Hepatocyte (in vitro differentiated cells): ENCODE results near the gene ABHD3. TPM values are rescaled to one million over a fixed set of nuclear protein-coding genes. Genes with fewer than 3 reads are reported as not detected.
"Not testable (repeated sequence)": the region's sequence is repeated elsewhere in the genome, so short reads cannot be mapped to it uniquely, and the experiment has no call there.

Source experiments
- DNase-seq: peaks from one replicate; pipeline ENCODE4 v3.0.0-alpha.2; 2016; ENCODE audit warnings: low spot score
- H2AFZ ChIP-seq: fragments of 200-600 bp; sonication (generic); 2 replicates; pipeline ENCODE4 v1.6.0; 2016; ENCODE audit warnings: antibody characterized with exemption, mild to moderate bottlenecking
- H3K27ac ChIP-seq: fragments of 200-600 bp; sonication (generic); 2 replicates; pipeline ENCODE4 v1.5.1; 2016; ENCODE audit warnings: mild to moderate bottlenecking
- H3K27me3 ChIP-seq: fragments of 200-600 bp; sonication (generic); 2 replicates; pipeline ENCODE4 v1.6.1; 2016
- H3K36me3 ChIP-seq: fragments of 200-600 bp; sonication (generic); replicated peaks from 2 replicates; pipeline ENCODE4 v1.5.1; 2016; ENCODE audit warnings: low read depth; ENCODE audit not compliant: insufficient read depth
- H3K4me1 ChIP-seq: fragments of 200-600 bp; sonication (generic); 2 replicates; pipeline ENCODE4 v1.5.1; 2016; ENCODE audit warnings: mild to moderate bottlenecking, moderate library complexity; ENCODE audit not compliant: insufficient read depth
- H3K4me2 ChIP-seq: fragments of 200-600 bp; sonication (generic); 2 replicates; pipeline ENCODE4 v1.6.0; 2016
- H3K4me3 ChIP-seq: fragments of 200-600 bp; sonication (generic); 2 replicates; pipeline ENCODE4 v1.5.1; 2016; ENCODE audit warnings: mild to moderate bottlenecking
- H3K79me2 ChIP-seq: fragments of 200-600 bp; sonication (generic); 2 replicates; pipeline ENCODE4 v1.6.0; 2017; ENCODE audit warnings: mild to moderate bottlenecking
- H3K9me2 ChIP-seq: fragments of 200-600 bp; sonication (generic); replicated peaks from 2 replicates; pipeline ENCODE4 v1.6.0; 2017; ENCODE audit warnings: mild to moderate bottlenecking; ENCODE audit not compliant: insufficient read depth
- H3K9me3 ChIP-seq: fragments of 200-600 bp; sonication (generic); 2 replicates; pipeline ENCODE4 v1.5.1; 2016; ENCODE audit warnings: low read depth, mild to moderate bottlenecking
- H4K20me1 ChIP-seq: fragments of 200-600 bp; sonication (generic); 2 replicates; pipeline ENCODE4 v1.6.0; 2016; ENCODE audit warnings: mild to moderate bottlenecking; ENCODE audit not compliant: insufficient read depth, poor library complexity, severe bottlenecking
- CTCF ChIP-seq: fragments of 200-600 bp; sonication (generic); IDR thresholded peaks from 2 replicates; pipeline ENCODE4 v1.5.1; 2016; ENCODE audit warnings: antibody characterized with exemption, mild to moderate bottlenecking; ENCODE audit not compliant: poor library complexity
- EZH2 ChIP-seq: fragments of 200-600 bp; sonication (generic); IDR thresholded peaks from 2 replicates; pipeline ENCODE4 v1.6.1; 2016; ENCODE audit warnings: antibody characterized with exemption, mild to moderate bottlenecking, borderline replicate concordance
- EZH2phosphoT487 ChIP-seq: fragments of 200-600 bp; sonication (generic); IDR thresholded peaks from one replicate; pipeline ENCODE4 v1.6.1; 2018; ENCODE audit warnings: antibody characterized with exemption, mild to moderate bottlenecking, low read depth, moderate library complexity; ENCODE audit not compliant: unreplicated experiment, severe bottlenecking
- WGBS: methylation state at CpG from one replicate; pipeline ENCODE4 v1.1.6; 2016; ENCODE audit warnings: low lambda C conversion rate; ENCODE audit errors: missing lambda C conversion rate; 5-methylcytosine and 5-hydroxymethylcytosine counted together
- polyA plus RNA-seq: library from polyadenylated mRNA; unstranded; fragments of >200 nt; fragmentation: Nextera tagmentation; extraction: Ambion mirVana; gene quantifications from 2 replicates; pipeline ENCODE4 v1.2.1, GENCODE V29; 2016
- total RNA-seq: library from RNA; depleted of rRNA; stranded (reverse); fragments of >200 nt; gene quantifications from 2 replicates; pipeline ENCODE4 v1.2.3, GENCODE V29; 2014

The ABHD3 gene
- total and polyA plus RNA-seq, 2 experiments from 2014 or later = 45.9 to 60.1 TPM

GRCh38 chr18:21653361-21653760, 51.2 kb downstream of the ABHD3 start:
- Histone ChIP-seq H3K79me2 (no peaks in the 10 kb centered on the region), H3K9me3 (no peaks in the 10 kb centered on the region), H3K4me3 (no peak overlapping the region), H3K27me3 (no peaks in the 10 kb centered on the region), H3K9me2 (no peaks in the 10 kb centered on the region), H3K4me2 (no peak overlapping the region), H3K36me3 (no peaks in the 10 kb centered on the region), H4K20me1 (no peaks in the 10 kb centered on the region), H3K4me1 (no peaks in the 10 kb centered on the region), H3K27ac (no peak overlapping the region), H2AFZ (no peak overlapping the region)
- 93% methylated on average over 3 of the region's 3 CpGs for WGBS
- no peak for TF ChIP-seq CTCF
- no peak for DNase-seq

- no peaks in the 10 kb centered on the region for H3K9me3 ChIP-seq
- no peak overlapping the region for H2AFZ ChIP-seq
- no peaks in the 10 kb centered on the region for H4K20me1 ChIP-seq
- no peak overlapping the region for H3K4me2 ChIP-seq
- no peak overlapping the region for H3K27ac ChIP-seq
- WGBS = 100% methylated on average over 4 of the region's 4 CpGs
- H3K9me2 ChIP-seq = no peaks in the 10 kb centered on the region
- TF ChIP-seq CTCF (no peak), EZH2 (no peak), EZH2phosphoT487 (no peak)
- no peaks in the 10 kb centered on the region for H3K36me3 ChIP-seq
- H3K27me3 ChIP-seq = no peaks in the 10 kb centered on the region
- no peaks in the 10 kb centered on the region for H3K4me1 ChIP-seq
- H3K79me2 ChIP-seq = no peaks in the 10 kb centered on the region
- DNase-seq = no peak
- H3K4me3 ChIP-seq = no peak overlapping the region
These were observed 52.5 kb downstream of the ABHD3 start for GRCh38 chr18:21652073-21652472.

GRCh38 chr18:21650311-21650710, 54.3 kb downstream of the ABHD3 start:
- 42% methylated on average over 1 of the region's 1 CpG for WGBS
- Histone ChIP-seq H3K9me2 (no peaks in the 10 kb centered on the region), H3K9me3 (no peaks in the 10 kb centered on the region), H3K79me2 (no peaks in the 10 kb centered on the region), H4K20me1 (no peaks in the 10 kb centered on the region), H2AFZ (no peak overlapping the region), H3K36me3 (no peaks in the 10 kb centered on the region), H3K27ac (no peak overlapping the region), H3K4me3 (no peak overlapping the region), H3K27me3 (no peaks in the 10 kb centered on the region), H3K4me1 (no peaks in the 10 kb centered on the region), H3K4me2 (no peak overlapping the region)
- TF ChIP-seq EZH2phosphoT487 (no peak), CTCF (no peak), EZH2 (no peak)
- DNase-seq = no peak

GRCh38 chr18:21640375-21640774, 64.2 kb downstream of the ABHD3 start:
- H4K20me1 ChIP-seq, H3K4me3 ChIP-seq, H3K79me2 ChIP-seq, H2AFZ ChIP-seq, H3K9me2 ChIP-seq, H3K27me3 ChIP-seq, H3K9me3 ChIP-seq, DNase-seq, H3K4me2 ChIP-seq, H3K4me1 ChIP-seq, H3K36me3 ChIP-seq, H3K27ac ChIP-seq: not testable (repeated sequence)
- 100% methylated on average over 2 of the region's 5 CpGs for WGBS
